HEK293 (cell line): ENCODE data around the gene HTR3B.

ENCODE experiments used
- FEZF1 ChIP-seq: fragments of 450-650 bp; formaldehyde crosslinking; IDR thresholded peaks from 2 replicates; pipeline ENCODE4 v1.5.1; 2016; ENCODE audit warnings: missing biosample characterization, missing genetic modification characterization
- GLI2 ChIP-seq: fragments of 450-650 bp; formaldehyde crosslinking; IDR thresholded peaks from 2 replicates; pipeline ENCODE4; 2017; ENCODE audit warnings: missing biosample characterization, missing genetic modification characterization, low read depth, borderline replicate concordance
- KLF8 ChIP-seq: fragments of 450-650 bp; formaldehyde crosslinking; IDR thresholded peaks from 2 replicates; pipeline ENCODE4 v1.5.1; 2016; ENCODE audit warnings: missing biosample characterization, missing genetic modification characterization
- MEIS1 ChIP-seq: sonication (generic); formaldehyde crosslinking; IDR thresholded peaks from 2 replicates; pipeline ENCODE4 v1.8.1; 2022; ENCODE audit warnings: missing genetic modification reagents, mild to moderate bottlenecking, borderline replicate concordance
- OVOL3 ChIP-seq: fragments of 450-650 bp; formaldehyde crosslinking; IDR thresholded peaks from 2 replicates; pipeline ENCODE4 v1.5.1; 2016; ENCODE audit warnings: missing biosample characterization, missing genetic modification characterization
- PBX3 ChIP-seq: sonication (generic); formaldehyde crosslinking; IDR thresholded peaks from 2 replicates; pipeline ENCODE4 v1.8.1; 2022; ENCODE audit warnings: mild to moderate bottlenecking, moderate library complexity, missing genetic modification reagents
- PRDM4 ChIP-seq: fragments of 450-650 bp; formaldehyde crosslinking; IDR thresholded peaks from 2 replicates; pipeline ENCODE4 v1.5.1; 2017; ENCODE audit warnings: missing biosample characterization, missing genetic modification characterization
- REPIN1 ChIP-seq: fragments of 450-650 bp; formaldehyde crosslinking; IDR thresholded peaks from 2 replicates; pipeline ENCODE4 v1.5.1; 2017; ENCODE audit warnings: missing biosample characterization, missing genetic modification characterization, low read depth
- SCRT1 ChIP-seq: fragments of 450-650 bp; formaldehyde crosslinking; IDR thresholded peaks from 2 replicates; pipeline ENCODE4 v1.5.1; 2016; ENCODE audit warnings: missing biosample characterization, missing genetic modification characterization, borderline replicate concordance
- SCRT2 ChIP-seq: fragments of 450-650 bp; formaldehyde crosslinking; IDR thresholded peaks from 2 replicates; pipeline ENCODE4 v1.5.1; 2016; ENCODE audit warnings: missing biosample characterization, missing genetic modification characterization
- TRIM28 ChIP-seq: IDR thresholded peaks from 2 replicates; pipeline ENCODE4 v1.6.1; 2011; ENCODE audit warnings: low read length, control low read depth, borderline replicate concordance
- YY2 ChIP-seq: fragments of 450-650 bp; formaldehyde crosslinking; IDR thresholded peaks from 2 replicates; pipeline ENCODE4 v1.5.1; 2016; ENCODE audit warnings: missing biosample characterization, missing genetic modification characterization
- ZNF132 ChIP-seq: fragments of 450-650 bp; formaldehyde crosslinking; IDR thresholded peaks from 2 replicates; pipeline ENCODE4 v1.5.1; 2017; ENCODE audit warnings: missing biosample characterization, missing genetic modification characterization, borderline replicate concordance
- ZNF146 ChIP-seq: fragments of 450-650 bp; formaldehyde crosslinking; IDR thresholded peaks from 2 replicates; pipeline ENCODE4 v1.5.1; 2016; ENCODE audit warnings: missing biosample characterization, missing genetic modification characterization
- ZNF148 ChIP-seq: fragments of 450-650 bp; formaldehyde crosslinking; IDR thresholded peaks from 2 replicates; pipeline ENCODE4 v1.5.0; 2017; ENCODE audit warnings: missing biosample characterization, missing genetic modification characterization, borderline replicate concordance
- ZNF155 ChIP-seq: fragments of 450-650 bp; formaldehyde crosslinking; IDR thresholded peaks from 2 replicates; pipeline ENCODE4 v1.5.1; 2016; ENCODE audit warnings: missing biosample characterization, missing genetic modification characterization
- ZNF169 ChIP-seq: fragments of 450-650 bp; formaldehyde crosslinking; IDR thresholded peaks from 2 replicates; pipeline ENCODE4 v1.5.1; 2016; ENCODE audit warnings: missing biosample characterization, missing genetic modification characterization
- ZNF19 ChIP-seq: fragments of 450-650 bp; formaldehyde crosslinking; IDR thresholded peaks from 2 replicates; pipeline ENCODE4; 2016; ENCODE audit warnings: missing biosample characterization, missing genetic modification characterization, low read depth
- ZNF610 ChIP-seq: fragments of 450-650 bp; formaldehyde crosslinking; IDR thresholded peaks from 2 replicates; pipeline ENCODE4 v1.5.1; 2016; ENCODE audit warnings: missing biosample characterization, missing genetic modification characterization, borderline replicate concordance
- ZNF623 ChIP-seq: fragments of 450-650 bp; formaldehyde crosslinking; IDR thresholded peaks from 2 replicates; pipeline ENCODE4 v1.5.1; 2016; ENCODE audit warnings: missing biosample characterization, missing genetic modification characterization
- ZNF639 ChIP-seq: fragments of 450-650 bp; formaldehyde crosslinking; IDR thresholded peaks from 2 replicates; pipeline ENCODE4 v1.5.1; 2016; ENCODE audit warnings: missing biosample characterization, missing genetic modification characterization
- ZNF747 ChIP-seq: fragments of 450-650 bp; formaldehyde crosslinking; IDR thresholded peaks from 2 replicates; pipeline ENCODE4 v1.5.1; 2016; ENCODE audit warnings: missing biosample characterization, missing genetic modification characterization
- ZNF76 ChIP-seq: fragments of 450-650 bp; formaldehyde crosslinking; IDR thresholded peaks from 2 replicates; pipeline ENCODE4; 2016; ENCODE audit warnings: low read depth, missing biosample characterization, missing genetic modification characterization, borderline replicate concordance
- ZNF837 ChIP-seq: fragments of 450-650 bp; formaldehyde crosslinking; IDR thresholded peaks from 2 replicates; pipeline ENCODE4 v1.5.1; 2016; ENCODE audit warnings: missing biosample characterization, missing genetic modification characterization
- ZSCAN16 ChIP-seq: fragments of 450-650 bp; formaldehyde crosslinking; IDR thresholded peaks from 2 replicates; pipeline ENCODE4 v1.5.1; 2016; ENCODE audit warnings: missing biosample characterization, missing genetic modification characterization
- ZSCAN23 ChIP-seq: fragments of 450-650 bp; formaldehyde crosslinking; IDR thresholded peaks from 2 replicates; pipeline ENCODE4 v1.5.1; 2016; ENCODE audit warnings: missing biosample characterization, missing genetic modification characterization
- TF ChIP-seq, protein P1 (sequence below): fragments of 450-650 bp; formaldehyde crosslinking; IDR thresholded peaks from 2 replicates; pipeline ENCODE4 v1.5.1; 2017; ENCODE audit warnings: missing biosample characterization, missing genetic modification characterization
- TF ChIP-seq, protein P2 (sequence below): fragments of 450-650 bp; formaldehyde crosslinking; IDR thresholded peaks from 2 replicates; pipeline ENCODE4 v1.5.1; 2016; ENCODE audit warnings: missing biosample characterization, missing genetic modification characterization, borderline replicate concordance

Gene HTR3B

GRCh38 chr11:113974741-113975470 is 70.3 kb downstream of the HTR3B start, which contains the start of gene HTR3A (continued):
- TF ChIP-seq PRDM4 (no peak), ZNF837 (tag by site-specific recombination) (no peak), REPIN1 (no peak), TRIM28 (peak; percentile 57; the same call in 1 of the 2 replicates), ZSCAN16 (tag by site-specific recombination) (no peak), ZNF623 (no peak), ZNF19 (no peak), ZNF639 (tag by site-specific recombination) (peak; percentile 49; the same call in 1 of the 2 replicates), ZNF610 (no peak), MEIS1 (CRISPR knock-in tag) (no peak), ZNF76 (tag by site-specific recombination) (no peak), ZNF146 (tag by site-specific recombination) (no peak; the same call in 1 of the 2 replicates), ZNF169 (no peak), ZNF747 (tag by site-specific recombination) (no peak), YY2 (no peak), FEZF1 (tag by site-specific recombination) (no peak), GLI2 (no peak), OVOL3 (tag by site-specific recombination) (no peak), ZNF148 (tag by site-specific recombination) (no peak), KLF8 (peak; percentile 84), ZNF132 (tag by site-specific recombination) (no peak), PBX3 (CRISPR knock-in tag) (no peak), ZSCAN23 (tag by site-specific recombination) (no peak; the same call in 1 of the 2 replicates), SCRT2 (tag by site-specific recombination) (no peak), ZNF155 (tag by site-specific recombination) (no peak), SCRT1 (tag by site-specific recombination) (no peak)
- TF ChIP-seq, protein P1, sequence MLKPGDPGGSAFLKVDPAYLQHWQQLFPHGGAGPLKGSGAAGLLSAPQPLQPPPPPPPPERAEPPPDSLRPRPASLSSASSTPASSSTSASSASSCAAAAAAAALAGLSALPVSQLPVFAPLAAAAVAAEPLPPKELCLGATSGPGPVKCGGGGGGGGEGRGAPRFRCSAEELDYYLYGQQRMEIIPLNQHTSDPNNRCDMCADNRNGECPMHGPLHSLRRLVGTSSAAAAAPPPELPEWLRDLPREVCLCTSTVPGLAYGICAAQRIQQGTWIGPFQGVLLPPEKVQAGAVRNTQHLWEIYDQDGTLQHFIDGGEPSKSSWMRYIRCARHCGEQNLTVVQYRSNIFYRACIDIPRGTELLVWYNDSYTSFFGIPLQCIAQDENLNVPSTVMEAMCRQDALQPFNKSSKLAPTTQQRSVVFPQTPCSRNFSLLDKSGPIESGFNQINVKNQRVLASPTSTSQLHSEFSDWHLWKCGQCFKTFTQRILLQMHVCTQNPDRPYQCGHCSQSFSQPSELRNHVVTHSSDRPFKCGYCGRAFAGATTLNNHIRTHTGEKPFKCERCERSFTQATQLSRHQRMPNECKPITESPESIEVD (tag by site-specific recombination): no peak
- TF ChIP-seq, protein P2, sequence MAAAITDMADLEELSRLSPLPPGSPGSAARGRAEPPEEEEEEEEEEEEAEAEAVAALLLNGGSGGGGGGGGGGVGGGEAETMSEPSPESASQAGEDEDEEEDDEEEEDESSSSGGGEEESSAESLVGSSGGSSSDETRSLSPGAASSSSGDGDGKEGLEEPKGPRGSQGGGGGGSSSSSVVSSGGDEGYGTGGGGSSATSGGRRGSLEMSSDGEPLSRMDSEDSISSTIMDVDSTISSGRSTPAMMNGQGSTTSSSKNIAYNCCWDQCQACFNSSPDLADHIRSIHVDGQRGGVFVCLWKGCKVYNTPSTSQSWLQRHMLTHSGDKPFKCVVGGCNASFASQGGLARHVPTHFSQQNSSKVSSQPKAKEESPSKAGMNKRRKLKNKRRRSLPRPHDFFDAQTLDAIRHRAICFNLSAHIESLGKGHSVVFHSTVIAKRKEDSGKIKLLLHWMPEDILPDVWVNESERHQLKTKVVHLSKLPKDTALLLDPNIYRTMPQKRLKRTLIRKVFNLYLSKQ: no peak
- TF ChIP-seq, all 188 proteins: peak for 55
